Measurements from ENCODE around the gene CEP295NL. TPM values are rescaled to one million over a fixed set of nuclear protein-coding genes. Genes with fewer than 3 reads are reported as not detected.

Gene CEP295NL
- total and polyA plus RNA-seq, 2 of the 13 experiments (the other 11 are each of a cell fraction or from before 2014, with no cell fraction given) = not detected

DNA sequence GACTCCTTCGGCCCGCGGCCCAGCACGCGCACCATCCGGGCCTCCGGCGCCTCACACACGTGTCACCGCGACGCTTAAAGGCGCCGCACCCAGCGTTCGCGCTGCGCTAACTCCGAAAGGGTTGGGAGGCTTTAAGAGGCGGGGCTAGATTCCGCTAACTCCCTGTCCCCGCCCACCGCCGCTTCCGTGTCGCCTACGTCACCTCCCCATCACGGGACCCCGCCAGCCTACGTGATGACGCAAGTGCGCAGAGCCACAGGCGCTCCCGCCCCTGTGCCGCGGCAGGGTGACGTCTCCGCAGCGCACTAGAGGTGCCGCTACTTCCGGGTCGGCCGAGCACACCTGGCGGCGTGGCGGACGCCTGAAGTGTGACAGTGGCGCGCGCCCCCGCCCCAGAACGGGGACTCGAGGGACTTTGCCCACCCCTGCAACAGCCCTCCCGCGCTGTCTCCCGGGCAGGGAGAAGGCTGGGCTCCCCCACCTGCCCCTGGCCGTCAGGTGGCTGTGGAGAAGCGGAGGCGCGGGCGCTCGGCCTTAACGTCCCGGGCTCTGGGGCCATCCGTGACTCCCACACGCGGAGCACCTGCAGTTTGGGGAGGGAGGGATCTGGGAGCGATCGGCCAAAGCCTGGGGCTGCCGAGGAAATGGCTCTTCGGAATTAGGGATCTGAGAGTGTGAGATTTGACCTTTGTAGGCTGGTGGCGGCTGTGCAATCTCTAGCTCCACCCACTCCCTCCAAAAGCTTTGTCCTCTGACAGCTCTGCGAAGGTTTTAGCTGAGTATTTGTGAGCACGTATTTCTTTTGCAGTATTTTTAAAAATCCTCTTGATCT is 62.0 kb downstream of the CEP295NL start, which contains the start of gene USP36 (continued):
- TF ChIP-seq ZNF318 (CRISPR knock-in tag; IDR thresholded peaks at IDR 0.05) (peak; percentile 97), PRPF4 (IDR thresholded peaks at IDR 0.05; ENCODE audit: low read depth, low read length, poor library complexity, severe bottlenecking) (no peak), ZNF337 (CRISPR knock-in tag; IDR thresholded peaks at IDR 0.05; ENCODE audit: borderline replicate concordance, low read depth) (peak; percentile 82; the same call in 1 of the 2 replicates), ZNF253 (CRISPR knock-in tag; IDR thresholded peaks at IDR 0.05; ENCODE audit: borderline replicate concordance) (no peak), GPN1 (CRISPR knock-in tag; IDR thresholded peaks at IDR 0.05; ENCODE audit: borderline replicate concordance) (peak; percentile 16; the same call in 1 of the 2 replicates), ELF3 (CRISPR knock-in tag; IDR thresholded peaks at IDR 0.05) (peak; percentile 100), CREB1 (IDR thresholded peaks at IDR 0.05) (peak; percentile 100), CREB1 (CRISPR knock-in tag; IDR thresholded peaks at IDR 0.05) (peak; percentile 98), ZNF224 (CRISPR knock-in tag; IDR thresholded peaks at IDR 0.05) (no peak; the same call in 1 of the 2 replicates), AGO1 (IDR thresholded peaks at IDR 0.05; ENCODE audit: low read depth, low read length, poor library complexity, severe bottlenecking) (peak; percentile 33), ZNF878 (CRISPR knock-in tag; IDR thresholded peaks at IDR 0.05) (peak; percentile 92; the same call in 1 of the 2 replicates), ZNF776 (CRISPR knock-in tag; IDR thresholded peaks at IDR 0.05) (peak; percentile 75; the same call in 1 of the 2 replicates), ZNF644 (CRISPR knock-in tag; IDR thresholded peaks at IDR 0.05; ENCODE audit: low read depth) (no peak)
- TF ChIP-seq, protein P1, sequence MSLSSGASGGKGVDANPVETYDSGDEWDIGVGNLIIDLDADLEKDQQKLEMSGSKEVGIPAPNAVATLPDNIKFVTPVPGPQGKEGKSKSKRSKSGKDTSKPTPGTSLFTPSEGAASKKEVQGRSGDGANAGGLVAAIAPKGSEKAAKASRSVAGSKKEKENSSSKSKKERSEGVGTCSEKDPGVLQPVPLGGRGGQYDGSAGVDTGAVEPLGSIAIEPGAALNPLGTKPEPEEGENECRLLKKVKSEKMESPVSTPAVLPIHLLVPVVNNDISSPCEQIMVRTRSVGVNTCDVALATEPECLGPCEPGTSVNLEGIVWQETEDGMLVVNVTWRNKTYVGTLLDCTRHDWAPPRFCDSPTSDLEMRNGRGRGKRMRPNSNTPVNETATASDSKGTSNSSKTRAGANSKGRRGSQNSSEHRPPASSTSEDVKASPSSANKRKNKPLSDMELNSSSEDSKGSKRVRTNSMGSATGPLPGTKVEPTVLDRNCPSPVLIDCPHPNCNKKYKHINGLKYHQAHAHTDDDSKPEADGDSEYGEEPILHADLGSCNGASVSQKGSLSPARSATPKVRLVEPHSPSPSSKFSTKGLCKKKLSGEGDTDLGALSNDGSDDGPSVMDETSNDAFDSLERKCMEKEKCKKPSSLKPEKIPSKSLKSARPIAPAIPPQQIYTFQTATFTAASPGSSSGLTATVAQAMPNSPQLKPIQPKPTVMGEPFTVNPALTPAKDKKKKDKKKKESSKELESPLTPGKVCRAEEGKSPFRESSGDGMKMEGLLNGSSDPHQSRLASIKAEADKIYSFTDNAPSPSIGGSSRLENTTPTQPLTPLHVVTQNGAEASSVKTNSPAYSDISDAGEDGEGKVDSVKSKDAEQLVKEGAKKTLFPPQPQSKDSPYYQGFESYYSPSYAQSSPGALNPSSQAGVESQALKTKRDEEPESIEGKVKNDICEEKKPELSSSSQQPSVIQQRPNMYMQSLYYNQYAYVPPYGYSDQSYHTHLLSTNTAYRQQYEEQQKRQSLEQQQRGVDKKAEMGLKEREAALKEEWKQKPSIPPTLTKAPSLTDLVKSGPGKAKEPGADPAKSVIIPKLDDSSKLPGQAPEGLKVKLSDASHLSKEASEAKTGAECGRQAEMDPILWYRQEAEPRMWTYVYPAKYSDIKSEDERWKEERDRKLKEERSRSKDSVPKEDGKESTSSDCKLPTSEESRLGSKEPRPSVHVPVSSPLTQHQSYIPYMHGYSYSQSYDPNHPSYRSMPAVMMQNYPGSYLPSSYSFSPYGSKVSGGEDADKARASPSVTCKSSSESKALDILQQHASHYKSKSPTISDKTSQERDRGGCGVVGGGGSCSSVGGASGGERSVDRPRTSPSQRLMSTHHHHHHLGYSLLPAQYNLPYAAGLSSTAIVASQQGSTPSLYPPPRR (CRISPR knock-in tag; IDR thresholded peaks at IDR 0.05; ENCODE audit: borderline replicate concordance) = peak; percentile 86

Measured in HepG2 (cell line).